H1 (cell line): ENCODE measurements around the gene BCL2. TPM values are rescaled to one million over a fixed set of nuclear protein-coding genes. Genes with fewer than 3 reads are reported as not detected.

Experiments
- CTCF ChIA-PET: fragments of 300-600 bp; sonication (Branson Sonifier 250); formaldehyde crosslinking; loops from one replicate; lab custom pipeline; 2021; ENCODE audit not compliant: partially characterized antibody; lab: Charles Lee
- POLR2A ChIA-PET: fragments of 300-600 bp; sonication (Branson Sonifier 250); formaldehyde crosslinking; loops from one replicate; lab custom pipeline; 2021; ENCODE audit warnings: inconsistent platforms; ENCODE audit not compliant: partially characterized antibody; lab: Charles Lee
- DNase-seq, 2 experiments: peaks; one replicate each; pipeline versions ENCODE4 v3.0.0 to v3.0.0-alpha.2; 2010 to 2022; ENCODE audit warnings: low spot score in 2 of 2, low read depth in 1 of 2, mixed read lengths in 1 of 2
- FAIRE-seq: peaks from 2 replicates; lab custom pipeline; 2011; peaks lifted over from hg19 to GRCh38; lab: Jason Lieb, UNC
- H2AFZ ChIP-seq: 2 replicates; pipeline ENCODE4 v1.8.1; 2012; ENCODE audit warnings: low read length, inconsistent platforms
- H2AK5ac ChIP-seq: 2 replicates; pipeline ENCODE4 v1.6.1; 2013; ENCODE audit warnings: low read depth, low read length
- H2BK120ac ChIP-seq: replicated peaks from 2 replicates; pipeline ENCODE3; 2013; ENCODE audit warnings: low read depth, low read length, inconsistent platforms
- H2BK12ac ChIP-seq: 2 replicates; pipeline ENCODE4 v1.6.1; 2013; ENCODE audit warnings: low read depth, low read length
- H2BK15ac ChIP-seq: 2 replicates; pipeline ENCODE4 v1.6.1; 2013; ENCODE audit warnings: low read length
- H2BK20ac ChIP-seq: 2 replicates; pipeline ENCODE4 v1.6.1; 2013; ENCODE audit warnings: low read length
- H2BK5ac ChIP-seq: 2 replicates; pipeline ENCODE4 v1.6.1; 2013; ENCODE audit warnings: low read depth, low read length
- H3K14ac ChIP-seq: 2 replicates; pipeline ENCODE4 v1.6.1; 2013; ENCODE audit warnings: inconsistent platforms; ENCODE audit not compliant: insufficient read length
- H3K18ac ChIP-seq: 2 replicates; pipeline ENCODE4 v1.6.1; 2013; ENCODE audit warnings: low read length; ENCODE audit errors: extremely low read depth
- H3K23ac ChIP-seq: 2 replicates; pipeline ENCODE4 v1.6.1; 2013; ENCODE audit warnings: inconsistent platforms; ENCODE audit not compliant: insufficient read length
- H3K23me2 ChIP-seq: 2 replicates; pipeline ENCODE4 v1.6.1; 2013; ENCODE audit warnings: low read depth, low read length
- H3K27ac ChIP-seq: 2 replicates; pipeline ENCODE4 v1.6.1; 2011; ENCODE audit warnings: low read depth, low read length, inconsistent platforms
- H3K27me3 ChIP-seq, 4 experiments: replicated peaks in 1 of 4; 1 replicate in 1 of 4; 2 replicates in 3 of 4; pipeline versions ENCODE4 v1.6.1 to v1.8.1; 2011 to 2013; ENCODE audit warnings: low read length in 3 of 4, mild to moderate bottlenecking in 3 of 4, inconsistent platforms in 2 of 4, mixed read lengths in 2 of 4, moderate library complexity in 1 of 4; ENCODE audit not compliant: control insufficient read depth in 3 of 4, insufficient read depth in 3 of 4; ENCODE audit errors: extremely low read depth in 1 of 4
- H3K36me3 ChIP-seq, 4 experiments: 2 replicates each; pipeline versions ENCODE4 v1.6.1 to v1.8.1; 2011 to 2013; ENCODE audit warnings: mild to moderate bottlenecking in 4 of 4, low read length in 3 of 4, moderate library complexity in 2 of 4, control low read depth in 1 of 4, inconsistent platforms in 1 of 4; ENCODE audit not compliant: insufficient read depth in 4 of 4, control insufficient read depth in 2 of 4
- H3K4ac ChIP-seq: replicated peaks from 2 replicates; pipeline ENCODE3; 2013; ENCODE audit warnings: low read length, low read depth, mixed read lengths, inconsistent platforms; ENCODE audit not compliant: insufficient read length
- H3K4me1 ChIP-seq, 4 experiments: replicated peaks in 1 of 4; 1 replicate in 1 of 4; 2 replicates in 3 of 4; pipeline versions ENCODE4 v1.6.1 to v1.8.1; 2011 to 2013; ENCODE audit warnings: low read length in 3 of 4, inconsistent platforms in 2 of 4, mixed read lengths in 1 of 4; ENCODE audit not compliant: insufficient read depth in 4 of 4, control insufficient read depth in 3 of 4
- H3K4me2 ChIP-seq, 2 experiments: 2 replicates each; pipeline versions ENCODE4 v1.6.1 to v1.8.1; 2011 to 2013; ENCODE audit warnings: low read depth in 2 of 2, low read length in 2 of 2, control low read depth in 1 of 2, inconsistent platforms in 1 of 2, mild to moderate bottlenecking in 1 of 2; ENCODE audit not compliant: insufficient read depth in 1 of 2
- H3K4me3 ChIP-seq, 4 experiments: fragments of 200-600, 300-600 bp in 1 of 4; sonication (generic), shearing (Covaris generic), sonication (Bioruptor Twin) in 1 of 4; 2 replicates each; pipeline versions ENCODE4 v1.5.1 to v1.8.1; 2011 to 2016; ENCODE audit warnings: low read length in 4 of 4, low read depth in 3 of 4, control low read depth in 2 of 4, inconsistent platforms in 2 of 4, mild to moderate bottlenecking in 2 of 4, mixed read lengths in 1 of 4, moderate library complexity in 1 of 4; ENCODE audit not compliant: insufficient read depth in 2 of 4; ENCODE audit errors: extremely low read depth in 1 of 4
- H3K56ac ChIP-seq: replicated peaks from 2 replicates; pipeline ENCODE3; 2013; ENCODE audit warnings: low read depth, mild to moderate bottlenecking, mixed read lengths, low read length, inconsistent platforms; ENCODE audit not compliant: insufficient read length
- H3K79me1 ChIP-seq: 2 replicates; pipeline ENCODE4 v1.6.1; 2013; ENCODE audit warnings: low read depth, low read length, control low read depth
- H3K79me2 ChIP-seq, 2 experiments: 2 replicates each; pipeline versions ENCODE4 v1.6.1 to v1.8.1; 2012 to 2013; ENCODE audit warnings: low read length in 2 of 2, mild to moderate bottlenecking in 2 of 2, inconsistent platforms in 1 of 2; ENCODE audit not compliant: insufficient read depth in 2 of 2, control insufficient read depth in 1 of 2
- H3K9ac ChIP-seq, 4 experiments: replicated peaks in 1 of 4; 1 replicate in 1 of 4; 2 replicates in 3 of 4; pipeline versions ENCODE4 v1.6.1 to v1.8.1; 2011 to 2013; ENCODE audit warnings: low read depth in 3 of 4, low read length in 3 of 4, control low read depth in 2 of 4, mild to moderate bottlenecking in 2 of 4, moderate library complexity in 2 of 4, inconsistent platforms in 1 of 4; ENCODE audit errors: extremely low read depth in 1 of 4
- H3K9me3 ChIP-seq, 2 experiments: 2 replicates each; pipeline versions ENCODE4 v1.6.1 to v1.8.1; 2012 to 2013; ENCODE audit warnings: mild to moderate bottlenecking in 2 of 2, moderate library complexity in 2 of 2, control low read depth in 1 of 2, inconsistent platforms in 1 of 2, low read depth in 1 of 2, low read length in 1 of 2, mixed read lengths in 1 of 2; ENCODE audit not compliant: insufficient read depth in 2 of 2
- H4K20me1 ChIP-seq, 2 experiments: replicated peaks in 1 of 2; 2 replicates each; pipeline versions ENCODE3 to v1.8.1; 2011 to 2013; ENCODE audit warnings: inconsistent platforms in 2 of 2, low read length in 2 of 2, mild to moderate bottlenecking in 1 of 2; ENCODE audit not compliant: insufficient read depth in 2 of 2, control insufficient read depth in 1 of 2
- H4K5ac ChIP-seq: 2 replicates; pipeline ENCODE4 v1.6.1; 2013; ENCODE audit warnings: low read length, low read depth, mixed read lengths, inconsistent platforms; ENCODE audit not compliant: insufficient read length
- H4K8ac ChIP-seq: 2 replicates; pipeline ENCODE4 v1.8.0; 2013; ENCODE audit warnings: mild to moderate bottlenecking, moderate library complexity, low read length, inconsistent platforms; ENCODE audit not compliant: insufficient read depth; ENCODE audit errors: extremely low read depth
- H4K91ac ChIP-seq: replicated peaks from 2 replicates; pipeline ENCODE3; 2013; ENCODE audit warnings: low read length, mixed read lengths, inconsistent platforms; ENCODE audit not compliant: insufficient read length
- ASH2L ChIP-seq: fragments of 200-600, 300-600 bp; sonication (generic); IDR thresholded peaks from one replicate; pipeline ENCODE4 v1.7.1; 2017; ENCODE audit warnings: low read length
- CREB1 ChIP-seq: IDR thresholded peaks from 2 replicates; pipeline ENCODE4 v1.6.1; 2012; ENCODE audit warnings: inconsistent platforms
- CTCF ChIP-seq, 3 experiments: IDR thresholded peaks; 1 replicate in 2 of 3; 2 replicates in 1 of 3; pipeline versions ENCODE4 v1.5.1 to v1.6.1; 2011; ENCODE audit warnings: low read length in 3 of 3, mild to moderate bottlenecking in 3 of 3, inconsistent platforms in 2 of 3, low read depth in 1 of 3, moderate library complexity in 1 of 3; ENCODE audit not compliant: insufficient read depth in 1 of 3; ENCODE audit errors: control extremely low read depth in 1 of 3
- JUN ChIP-seq: IDR thresholded peaks from 2 replicates; pipeline ENCODE4 v1.6.1; 2011; ENCODE audit warnings: low read depth, mild to moderate bottlenecking, improper control_type of control experiment, low read length
- MAX ChIP-seq: IDR thresholded peaks from 2 replicates; pipeline ENCODE4 v1.6.1; 2012; ENCODE audit warnings: inconsistent platforms
- RAD21 ChIP-seq, 2 experiments: IDR thresholded peaks in 1 of 2; conservative IDR thresholded peaks in 1 of 2; 2 replicates each; pipeline ENCODE4 v1.6.1; 2011; ENCODE audit warnings: low read depth in 2 of 2, low read length in 2 of 2, improper control_type of control experiment in 1 of 2, inconsistent platforms in 1 of 2, mild to moderate bottlenecking in 1 of 2, moderate library complexity in 1 of 2
- SAP30 ChIP-seq: fragments of 300-600 bp; sonication (generic); IDR thresholded peaks from 2 replicates; pipeline ENCODE4 v1.7.1; 2012; ENCODE audit warnings: low read length, moderate library complexity, mild to moderate bottlenecking, inconsistent platforms; ENCODE audit not compliant: insufficient read depth, insufficient replicate concordance
- SIX5 ChIP-seq: IDR thresholded peaks from 2 replicates; pipeline ENCODE4 v1.6.1; 2011; ENCODE audit warnings: mild to moderate bottlenecking, low read depth, low read length
- SP2 ChIP-seq: IDR thresholded peaks from 2 replicates; pipeline ENCODE4 v1.6.1; 2012; ENCODE audit warnings: mild to moderate bottlenecking, low read length, inconsistent platforms
- SUZ12 ChIP-seq: fragments of 200-600 bp; sonication (generic); IDR thresholded peaks from 2 replicates; pipeline ENCODE4 v1.6.1; 2012; ENCODE audit warnings: mild to moderate bottlenecking, inconsistent platforms, low read length, moderate library complexity, mixed read lengths
- TAF7 ChIP-seq: optimal IDR thresholded peaks from 2 replicates; pipeline ENCODE3; 2011; ENCODE audit warnings: low read depth, mild to moderate bottlenecking, inconsistent platforms, low read length, moderate library complexity, borderline replicate concordance
- TCF12 ChIP-seq: IDR thresholded peaks from 2 replicates; pipeline ENCODE4 v1.6.1; 2011; ENCODE audit warnings: low read depth, mild to moderate bottlenecking, low read length
- WGBS, 2 experiments: shearing (Covaris generic) in 1 of 2; methylation state at CpG; one replicate each; pipeline versions ENCODE4 v1.1.6 to v1.1.7; 2013 to 2015; ENCODE audit warnings: low lambda C conversion rate in 2 of 2, mixed read lengths in 2 of 2, inconsistent platforms in 1 of 2, low coverage in 1 of 2, missing lambda C conversion rate in 1 of 2; ENCODE audit not compliant: insufficient replicate concordance in 2 of 2, insufficient coverage in 1 of 2, insufficient read length in 1 of 2; ENCODE audit errors: extremely low coverage in 1 of 2, missing lambda C conversion rate in 1 of 2; 5-methylcytosine and 5-hydroxymethylcytosine counted together
- polyA plus RNA-seq, 7 experiments: library from polyadenylated mRNA; depleted of rRNA in 3 of 7; stranded (reverse) in 5 of 7; unstranded in 2 of 7; fragments of >200 nt in 5 of 7; fragments of 200-250 nt in 2 of 7; gene quantifications; 1 replicate in 5 of 7; 2 replicates in 1 of 7; 4 replicates in 1 of 7; pipeline versions ENCODE4 v1.2.1 to v1.2.3, GENCODE V29; 2011 to 2013; ENCODE audit warnings: missing spikeins in 2 of 7, mixed read lengths in 2 of 7
- total RNA-seq: library from RNA; stranded (reverse); fragmentation: NEBNext Ultra II Directional; extraction: Animal tissue kit (Norgen Biotek cat#: 25700); gene quantifications from 2 replicates; pipeline ENCODE4 v1.2.1, GENCODE V29; 2021

Gene BCL2
- total and polyA plus RNA-seq, 2 of the 8 experiments (the other 6 are each of a cell fraction or from before 2014, with no cell fraction given), result 0.59 to 4.5 TPM

GRCh38 chr18:63095768-63096167 is 223.8 kb downstream of the BCL2 start:
- Histone ChIP-seq H3K27ac (no peak overlapping the region), H4K5ac (no peak overlapping the region), H4K8ac (no peak overlapping the region), H3K14ac (no peak overlapping the region), H3K23ac (no peak overlapping the region), H2BK20ac (no peak overlapping the region), H3K4me3 (no peak overlapping the region), H3K56ac (no peak overlapping the region), H3K27me3 (no peaks in the 10 kb centered on the region), H2BK5ac (no peak overlapping the region), H3K18ac (no peak overlapping the region), H3K23me2 (peaks cover 11% of the 10 kb centered on the region; the same call in 1 of the 2 replicates), H2AK5ac (no peak overlapping the region), H2BK120ac (no peak overlapping the region), H2AFZ (no peak overlapping the region), H2BK15ac (no peak overlapping the region), H3K4me1 (no peaks in the 10 kb centered on the region; a peak in 1 of 7 replicates), H3K9ac (no peak overlapping the region), H3K36me3 (no peaks in the 10 kb centered on the region), H3K4ac (no peak overlapping the region), H3K79me2 (no peaks in the 10 kb centered on the region), H2BK12ac (no peak overlapping the region), H4K20me1 (peaks cover 0 to 12% of the 10 kb centered on the region in 2 experiments), H3K4me2 (no peak overlapping the region), H3K79me1 (no peaks in the 10 kb centered on the region), H3K9me3 (no peaks in the 10 kb centered on the region), H4K91ac (no peak overlapping the region)
- 85% methylated on average over 6 of the region's 6 CpGs; no CpG with 5 or more reads in 1 of the 2 experiments for WGBS, 2 experiments
- ChIA-PET POLR2A (no interaction called here), CTCF (interaction anchor here (0.6 to 2.0 kb wide), 11 partner anchors 8 to 246 kb away, joined by 3 to 6 read pairs (median 4); no protein-coding TSS in a partner anchor)
- no peak for DNase-seq
- no peak for FAIRE-seq
- TF ChIP-seq JUN, result no peak
- TF ChIP-seq CREB1, result no peak
- no peak for TF ChIP-seq SP2
- no peak for TF ChIP-seq ASH2L
- no peak for TF ChIP-seq RAD21 (IDR thresholded peaks at IDR 0.05 in 1 of 2, conservative IDR thresholded peaks at IDR 0.05 in 1 of 2; ENCODE audit: low read depth in 2 of 2, low read length in 2 of 2)
- TF ChIP-seq TAF7, result no peak
- TF ChIP-seq MAX, result no peak
- no peak for TF ChIP-seq SAP30
- TF ChIP-seq SUZ12, result no peak
- no peak for TF ChIP-seq SIX5
- TF ChIP-seq TCF12, result no peak
- TF ChIP-seq CTCF (IDR thresholded peaks at IDR 0.05; ENCODE audit: control extremely low read depth in 1 of 3, insufficient read depth in 1 of 3, low read depth in 1 of 3, low read length in 3 of 3), result no peak
